Endothelial cell of umbilical vein (primary cell): ENCODE measurements around the gene DRAM1. TPM values are rescaled to one million over a fixed set of nuclear protein-coding genes. Genes with fewer than 3 reads are reported as not detected.

Source experiments
- BruUV-seq: library from RNA; stranded (reverse); fragments of 400-500 nt; replicated peaks from 2 replicates; lab custom pipeline; 2021; lab: Mats Ljungman, UMichigan
- CTCF ChIA-PET: fragments of 300-600, 350-600 bp; sonication (Branson Sonifier 250); formaldehyde crosslinking; loops from one replicate; lab custom pipeline; 2021; ENCODE audit warnings: antibody characterized with exemption, inconsistent platforms; lab: Charles Lee
- POLR2A ChIA-PET: fragments of 300-600, 350-600 bp; sonication (Branson Sonifier 250); formaldehyde crosslinking; loops from one replicate; lab custom pipeline; 2021; ENCODE audit warnings: antibody characterized with exemption, inconsistent platforms; lab: Charles Lee
- DNase-seq: peaks from one replicate; pipeline ENCODE4 v3.0.0-alpha.2; 2011; ENCODE audit warnings: low read depth, low spot score
- FAIRE-seq: peaks from 2 replicates; lab custom pipeline; 2011; peaks lifted over from hg19 to GRCh38; lab: Jason Lieb, UNC
- H2AFZ ChIP-seq: 2 replicates; pipeline ENCODE4 v1.6.0; 2012; ENCODE audit warnings: low read depth, low read length, control low read depth, inconsistent platforms
- H3K27ac ChIP-seq: 2 replicates; pipeline ENCODE4 v1.5.1; 2011; ENCODE audit warnings: low read depth, mild to moderate bottlenecking, control low read depth, low read length, moderate library complexity; ENCODE audit not compliant: insufficient read depth
- H3K27me3 ChIP-seq, 2 experiments: 2 replicates each; pipeline versions ENCODE4 v1.6.0 to v1.6.1; 2011; ENCODE audit warnings: low read length in 2 of 2, mixed read lengths in 1 of 2; ENCODE audit not compliant: control insufficient read depth in 2 of 2, insufficient read depth in 2 of 2
- H3K36me3 ChIP-seq, 2 experiments: 2 replicates in 1 of 2; 3 replicates in 1 of 2; pipeline ENCODE4 v1.5.1; 2011; ENCODE audit warnings: low read length in 2 of 2, mild to moderate bottlenecking in 1 of 2, moderate library complexity in 1 of 2; ENCODE audit not compliant: control insufficient read depth in 2 of 2, insufficient read depth in 2 of 2; ENCODE audit errors: extremely low read depth in 1 of 2
- H3K4me1 ChIP-seq: 3 replicates; pipeline ENCODE4 v1.5.1; 2011; ENCODE audit warnings: mild to moderate bottlenecking, low read length; ENCODE audit not compliant: control insufficient read depth, insufficient read depth; ENCODE audit errors: extremely low read depth
- H3K4me2 ChIP-seq: 2 replicates; pipeline ENCODE4 v1.6.1; 2011; ENCODE audit warnings: low read length, control low read depth, mixed read lengths; ENCODE audit not compliant: insufficient read depth
- H3K4me3 ChIP-seq, 3 experiments: fragments of 200-600 bp in 1 of 3; sonication (generic), shearing (Covaris generic) in 1 of 3; replicated peaks in 1 of 3; 2 replicates each; pipeline ENCODE4 v1.5.1; 2011 to 2016; ENCODE audit warnings: control low read depth in 3 of 3, low read length in 3 of 3, mild to moderate bottlenecking in 2 of 3, inconsistent platforms in 1 of 3, low read depth in 1 of 3, moderate library complexity in 1 of 3; ENCODE audit not compliant: insufficient read depth in 1 of 3
- H3K79me2 ChIP-seq: 2 replicates; pipeline ENCODE4 v1.6.0; 2012; ENCODE audit warnings: low read length, inconsistent platforms; ENCODE audit not compliant: control insufficient read depth, insufficient read depth
- H3K9ac ChIP-seq: replicated peaks from 2 replicates; pipeline ENCODE3; 2011; ENCODE audit warnings: low read length, control low read depth; ENCODE audit not compliant: insufficient read depth; ENCODE audit errors: extremely low read depth
- H3K9me1 ChIP-seq: replicated peaks from 3 replicates; pipeline ENCODE4 v1.6.0; 2011; ENCODE audit warnings: mild to moderate bottlenecking, low read length; ENCODE audit not compliant: control insufficient read depth, insufficient read depth; ENCODE audit errors: extremely low read depth
- H3K9me3 ChIP-seq: replicated peaks from 2 replicates; pipeline ENCODE4 v1.5.1; 2012; ENCODE audit warnings: low read length, inconsistent platforms; ENCODE audit not compliant: control insufficient read depth, insufficient read depth
- H4K20me1 ChIP-seq: replicated peaks from 2 replicates; pipeline ENCODE3; 2011; ENCODE audit warnings: mild to moderate bottlenecking, low read length; ENCODE audit not compliant: control insufficient read depth, insufficient read depth; ENCODE audit errors: extremely low read depth
- CTCF ChIP-seq, 2 donors: IDR thresholded peaks; 1 replicate in 1 of 2; 2 replicates in 1 of 2; pipeline ENCODE4 v1.5.1; 2011; ENCODE audit warnings: low read length in 2 of 2, mild to moderate bottlenecking in 2 of 2, moderate library complexity in 2 of 2, control low read depth in 1 of 2, inconsistent platforms in 1 of 2, low read depth in 1 of 2; ENCODE audit not compliant: insufficient read depth in 1 of 2; ENCODE audit errors: extremely low read depth in 1 of 2
- EZH2 ChIP-seq: IDR thresholded peaks from 2 replicates; pipeline ENCODE4 v1.6.1; 2012; ENCODE audit warnings: borderline replicate concordance, low read depth, mild to moderate bottlenecking, moderate library complexity, low read length, inconsistent platforms; ENCODE audit not compliant: severe bottlenecking
- FOS ChIP-seq: IDR thresholded peaks from 2 replicates; pipeline ENCODE4 v1.6.1; 2011; ENCODE audit warnings: mild to moderate bottlenecking, low read length, moderate library complexity, borderline replicate concordance; ENCODE audit not compliant: insufficient read depth
- GATA2 ChIP-seq: IDR thresholded peaks from 2 replicates; pipeline ENCODE4 v1.7.0; 2011; ENCODE audit warnings: low read depth, mild to moderate bottlenecking, moderate library complexity, mixed read lengths, low read length; ENCODE audit not compliant: insufficient read length, insufficient read depth
- JUN ChIP-seq: IDR thresholded peaks from 2 replicates; pipeline ENCODE4 v1.6.1; 2011; ENCODE audit warnings: borderline replicate concordance, low read depth; ENCODE audit not compliant: insufficient read length, insufficient read depth
- MYC ChIP-seq: IDR thresholded peaks from one replicate; pipeline ENCODE4 v1.6.1; 2011; ENCODE audit warnings: mild to moderate bottlenecking, low read depth, low read length
- POLR2A ChIP-seq: IDR thresholded peaks from 2 replicates; pipeline ENCODE4 v1.6.1; 2012; ENCODE audit warnings: low read depth, mild to moderate bottlenecking, control low read depth, low read length
- POLR2AphosphoS5 ChIP-seq: IDR thresholded peaks from 2 replicates; pipeline ENCODE4 v1.6.1; 2012; ENCODE audit warnings: low read depth, mild to moderate bottlenecking, control low read depth, low read length, moderate library complexity; ENCODE audit not compliant: insufficient read depth
- dilution Hi-C: fragments of 300-500 bp; cut with MboI; formaldehyde crosslinking; loops from one replicate; pipeline ENCODE4 v1.15.0; 2019; ENCODE audit warnings: low sequenced_read_pairs; ENCODE audit not compliant: extremely low pct_ligation_motif_present
- intact Hi-C: fragments of 100-400 bp; cut with micrococcal nuclease; formaldehyde crosslinking; loops from one replicate; pipeline ENCODE4 v1.10.0; 2022
- polyA plus RNA-seq, 4 experiments: library from polyadenylated mRNA; depleted of rRNA in 3 of 4; stranded (reverse) in 3 of 4; unstranded in 1 of 4; fragments of >200 nt; gene quantifications; 2 replicates each; pipeline versions ENCODE4 v1.2.1 to v1.2.3, GENCODE V29; 2011 to 2012; ENCODE audit warnings: missing spikeins in 1 of 4
- small RNA-seq: library from RNA; depleted of rRNA; stranded (forward); fragments of <200 nt; gene quantifications from one replicate; pipeline ENCODE3, GENCODE V24; 2012; ENCODE audit warnings: low replicate concordance, low read depth; ENCODE audit not compliant: insufficient read depth, insufficient read length
- total RNA-seq: library from RNA; stranded (reverse); gene quantifications from 2 replicates; pipeline ENCODE4 v1.2.3, GENCODE V29; 2021
- TF ChIP-seq, protein P1 (sequence below): IDR thresholded peaks from 2 replicates; pipeline ENCODE4 v1.6.1; 2011; ENCODE audit not compliant: insufficient read depth, insufficient read length

The DRAM1 gene
- total and polyA plus RNA-seq, 2 donors (not counting 3 experiments of a cell fraction or from before 2014, with no cell fraction given) = 24.6 to 46.3 TPM

GRCh38 chr12:101968770-101969169 lies 91.4 kb downstream of the DRAM1 start:
- no peaks in the 10 kb centered on the region for H3K27me3 ChIP-seq
- no peaks in the 10 kb centered on the region for H3K4me1 ChIP-seq
- H3K79me2 ChIP-seq = no peaks in the 10 kb centered on the region
- TF ChIP-seq EZH2 (no peak), GATA2 (no peak), JUN (no peak), FOS (no peak), CTCF (IDR thresholded peaks at IDR 0.05; ENCODE audit: extremely low read depth in 1 of 2, insufficient read depth in 1 of 2, low read depth in 1 of 2, low read length in 2 of 2) (no peak), POLR2A (no peak), MYC (no peak), POLR2AphosphoS5 (no peak)
- TF ChIP-seq, protein P1, sequence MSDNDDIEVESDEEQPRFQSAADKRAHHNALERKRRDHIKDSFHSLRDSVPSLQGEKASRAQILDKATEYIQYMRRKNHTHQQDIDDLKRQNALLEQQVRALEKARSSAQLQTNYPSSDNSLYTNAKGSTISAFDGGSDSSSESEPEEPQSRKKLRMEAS = no peak
- no peak overlapping the region for H2AFZ ChIP-seq
- dilution Hi-C loops = no loop called here
- H3K4me3 ChIP-seq = no peak overlapping the region
- H3K9me1 ChIP-seq = no peaks in the 10 kb centered on the region
- H3K9ac ChIP-seq = no peak overlapping the region
- intact Hi-C loops = no loop called here
- no peaks in the 10 kb centered on the region for H4K20me1 ChIP-seq
- no TSS peak for BruUV-seq
- H3K4me2 ChIP-seq = no peak overlapping the region
- H3K36me3 ChIP-seq = no peaks in the 10 kb centered on the region
- ChIA-PET CTCF (interaction anchor here (0.8 kb wide), 1 partner anchor 29 kb away, joined by 3 read pairs; no protein-coding TSS in a partner anchor), POLR2A (no interaction called here)
- FAIRE-seq (no peak), DNase-seq (no peak)
- H3K27ac ChIP-seq = no peak overlapping the region
- no peaks in the 10 kb centered on the region for H3K9me3 ChIP-seq

Small RNA genes lying within 50 kb of the gene (small RNA-seq; reads per million reads assigned to genes)
- not detected for gene RNA5SP369
- not detected for gene RNU6-1183P

Other genes starting within 250 kb of the DRAM1 start
- 19.3 and 25.3 TPM in 2 replicates for gene CHPT1, start 179.9 kb upstream of the DRAM1 start, total RNA-seq
- gene CHPT1, start 179.9 kb upstream of the DRAM1 start, polyA plus RNA-seq = 12.1 and 12.5 TPM in 2 replicates
- gene SYCP3, start 138.1 kb upstream of the DRAM1 start, total RNA-seq = 0.25 and 0.29 TPM in 2 replicates
- not detected in 2 replicates for gene SYCP3, start 138.1 kb upstream of the DRAM1 start, polyA plus RNA-seq
- gene GNPTAB, start 46.6 kb upstream of the DRAM1 start, total RNA-seq = 39.2 and 39.5 TPM in 2 replicates
- 14.7 and 15.6 TPM in 2 replicates for gene GNPTAB, start 46.6 kb upstream of the DRAM1 start, polyA plus RNA-seq
- gene WASHC3, start 184.4 kb downstream of the DRAM1 start, total RNA-seq = 26.1 and 27.8 TPM in 2 replicates
- 28.2 and 28.8 TPM in 2 replicates for gene WASHC3, start 184.4 kb downstream of the DRAM1 start, polyA plus RNA-seq
- 41.3 and 46.8 TPM in 2 replicates for gene NUP37, start 242.5 kb downstream of the DRAM1 start, total RNA-seq
- 20.1 and 25.0 TPM in 2 replicates for gene NUP37, start 242.5 kb downstream of the DRAM1 start, polyA plus RNA-seq
- 19.0 and 19.6 TPM in 2 replicates for gene PARPBP, start 242.6 kb downstream of the DRAM1 start, total RNA-seq
- gene PARPBP, start 242.6 kb downstream of the DRAM1 start, polyA plus RNA-seq = 2.6 and 4.2 TPM in 2 replicates